SH-SY5Y (cell line): ENCODE measurements around the gene TFF2.

Experiments used
- GATA2 ChIP-seq: IDR thresholded peaks from 2 replicates; pipeline ENCODE4 v1.6.1; 2011; ENCODE audit warnings: mild to moderate bottlenecking, low read depth, low read length
- GATA3 ChIP-seq: IDR thresholded peaks from 2 replicates; pipeline ENCODE4 v1.6.1; 2011; ENCODE audit warnings: low read depth, mild to moderate bottlenecking, low read length, moderate library complexity

GRCh38 chr21:42309753-42310213 is 41.0 kb downstream of the TFF2 start:
- TF ChIP-seq GATA2: peak; percentile 86
- TF ChIP-seq GATA3: no peak
